22Rv1 (cell line): ENCODE results near the gene IFITM1.

Experiments
- CTCF ChIP-seq: fragments of 450-650 bp; IDR thresholded peaks from 2 replicates; pipeline ENCODE4 v1.5.1; 2017; ENCODE audit warnings: mild to moderate bottlenecking
- ZFX ChIP-seq: fragments of 450-650 bp; IDR thresholded peaks from 2 replicates; pipeline ENCODE4 v1.6.1; 2017; ENCODE audit warnings: antibody characterized with exemption, borderline replicate concordance

GRCh38 chr11:288478-289397, 25.1 kb upstream of the IFITM1 start, which contains the start of gene PGGHG:
- no peak for TF ChIP-seq CTCF
- no peak for TF ChIP-seq ZFX
